GM12864 (cell line): Measurements from ENCODE around the gene SPDYE4.

ENCODE experiments used
- DNase-seq: peaks from one replicate; pipeline ENCODE4 v3.0.0-alpha.2; 2011; ENCODE audit warnings: low read depth
- H3K4me3 ChIP-seq: 2 replicates; pipeline ENCODE4 v1.5.1; 2011; ENCODE audit warnings: mild to moderate bottlenecking, low read depth, low read length, control low read depth
- CTCF ChIP-seq: IDR thresholded peaks from 2 replicates; pipeline ENCODE4 v1.5.1; 2011; ENCODE audit warnings: low read depth, mild to moderate bottlenecking, moderate library complexity, low read length, control low read depth, inconsistent platforms; ENCODE audit errors: missing control alignments

SPDYE4 gene

GRCh38 chr17:8706431-8706830 is 51.9 kb downstream of the SPDYE4 start:
- no peak for DNase-seq
- H3K4me3 ChIP-seq: no peak overlapping the region
- no peak for TF ChIP-seq CTCF

DNA sequence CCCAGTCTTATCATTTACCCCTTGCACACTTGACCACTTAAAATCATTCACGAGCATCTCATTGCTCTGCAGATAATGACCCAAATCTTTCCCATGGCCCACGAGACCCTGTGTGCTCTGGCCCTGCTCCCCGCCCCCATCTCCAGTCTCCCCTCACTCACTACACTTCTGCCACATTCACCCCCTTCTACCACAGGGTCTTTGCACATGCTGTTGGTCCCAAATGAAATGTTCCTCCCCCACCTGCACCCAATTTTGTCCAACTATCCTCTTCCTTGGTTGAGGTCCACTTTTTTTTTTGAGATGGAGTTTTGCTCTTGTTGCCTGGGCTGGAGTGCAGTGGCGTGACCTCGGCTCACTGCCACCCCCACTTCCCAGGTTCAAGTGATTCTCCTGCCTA is 52.9 kb downstream of the SPDYE4 start:
- no peak for DNase-seq
- no peak for TF ChIP-seq CTCF
- H3K4me3 ChIP-seq: no peak overlapping the region

DNA sequence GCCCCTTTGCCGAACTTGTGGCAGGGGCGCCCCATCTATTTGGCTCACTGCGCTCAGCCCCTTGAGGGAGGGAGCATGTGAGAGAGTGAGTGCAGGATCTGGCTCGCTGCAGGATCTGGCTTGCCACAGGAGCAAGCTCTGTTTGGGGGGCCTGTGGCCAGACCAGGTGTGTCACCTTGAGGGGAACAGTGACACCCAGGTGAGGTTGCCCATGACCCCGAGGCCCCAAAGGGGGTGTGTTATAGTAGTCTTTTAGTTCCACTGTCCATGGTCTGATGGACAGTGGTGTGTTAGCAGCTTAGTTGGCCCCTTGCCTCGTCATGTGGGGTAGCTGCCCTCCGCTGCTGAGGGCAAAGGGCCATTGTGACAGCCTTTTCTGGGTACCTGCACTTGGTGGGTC is 55.3 kb downstream of the SPDYE4 start:
- no peak for TF ChIP-seq CTCF
- no peak overlapping the region for H3K4me3 ChIP-seq
- DNase-seq: no peak

DNA sequence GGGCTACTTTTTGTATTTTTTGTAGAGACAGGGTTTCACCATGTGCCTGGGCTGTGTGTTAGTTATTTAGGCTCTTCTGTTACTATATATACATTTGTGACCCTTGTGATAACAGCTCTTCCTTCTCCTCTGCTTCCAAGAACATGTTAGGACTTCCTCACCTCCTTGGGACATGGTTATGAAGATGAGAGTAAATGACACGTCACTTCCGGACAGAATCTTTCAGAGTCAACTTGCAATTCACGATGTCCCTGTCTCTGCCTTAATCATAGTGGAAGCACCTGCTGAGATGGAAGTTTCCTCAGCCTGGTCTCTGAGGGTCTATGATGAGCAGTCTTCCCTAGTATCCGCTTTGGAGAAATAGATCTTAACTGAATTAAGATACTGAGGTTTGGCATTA is 56.6 kb downstream of the SPDYE4 start:
- no peak for DNase-seq
- no peak for TF ChIP-seq CTCF

DNA sequence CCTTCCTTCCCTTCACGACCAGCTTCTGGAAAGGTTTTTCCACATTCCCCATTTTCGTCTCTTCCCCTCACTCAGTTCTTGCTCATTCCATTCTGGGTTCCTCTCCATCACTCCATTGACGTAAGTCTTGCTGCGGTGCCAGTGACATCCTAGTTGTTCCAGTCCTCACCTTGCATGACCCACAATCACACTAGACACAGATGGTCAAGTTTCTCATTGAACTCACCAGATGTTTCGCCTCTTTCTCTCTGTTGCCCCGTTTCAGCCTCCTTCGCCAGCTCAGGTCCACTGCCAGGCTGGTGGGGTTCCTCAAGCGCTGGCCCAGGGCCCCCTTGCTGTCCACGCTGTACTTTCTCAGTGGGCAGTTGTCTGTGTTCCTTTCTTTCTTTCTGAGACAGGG is 57.1 kb downstream of the SPDYE4 start:
- TF ChIP-seq CTCF: no peak
- DNase-seq: no peak

More for the DNA sequence above, 56.6 kb downstream of the SPDYE4 start:
- H3K4me3 ChIP-seq: no peak overlapping the region

More for the DNA sequence above, 57.1 kb downstream of the SPDYE4 start:
- H3K4me3 ChIP-seq: no peak overlapping the region
